DMS53 (cell line): ENCODE data around the gene AGPAT2.
A peak's percentile ranks its signal among the peaks of the same experiment; 100 is the strongest.

Source experiments
- DNase-seq: peaks from one replicate; lab custom pipeline; 2025; lab: John Stamatoyannopoulos, UW

AGPAT2 gene

GRCh38 chr9:136661641-136662325, 25.5 kb downstream of the AGPAT2 start:
- no peak for DNase-seq

GRCh38 chr9:136660971-136661550, 26.2 kb downstream of the AGPAT2 start:
- no peak for DNase-seq

- no peak for DNase-seq
These were observed 27.1 kb downstream of the AGPAT2 start for GRCh38 chr9:136659861-136660784.

- no peak for DNase-seq
These were observed 28.3 kb downstream of the AGPAT2 start for GRCh38 chr9:136658849-136659535.

- DNase-seq: no peak
These were observed 29.0 kb downstream of the AGPAT2 start for GRCh38 chr9:136657974-136658848.

- peak; percentile 41 for DNase-seq
These were observed 30.3 kb downstream of the AGPAT2 start for GRCh38 chr9:136656795-136657611.

GRCh38 chr9:136656183-136656738, 31.0 kb downstream of the AGPAT2 start:
- no peak for DNase-seq

- DNase-seq: peak; percentile 28
These were observed 31.6 kb downstream of the AGPAT2 start for GRCh38 chr9:136655536-136656182.

GRCh38 chr9:136654820-136655535, 32.3 kb downstream of the AGPAT2 start:
- DNase-seq: no peak

GRCh38 chr9:136653323-136654079, 33.8 kb downstream of the AGPAT2 start:
- DNase-seq: no peak

- DNase-seq: peak; percentile 37
These were observed 35.4 kb downstream of the AGPAT2 start for GRCh38 chr9:136651860-136652259.

- no peak for DNase-seq
These were observed 36.6 kb downstream of the AGPAT2 start for GRCh38 chr9:136650648-136651047.

GRCh38 chr9:136650021-136650420, 37.2 kb downstream of the AGPAT2 start:
- DNase-seq: no peak

- no peak for DNase-seq
These were observed 38.5 kb downstream of the AGPAT2 start for GRCh38 chr9:136648751-136649150.

- DNase-seq: no peak
These were observed 40.2 kb downstream of the AGPAT2 start for GRCh38 chr9:136646827-136647711.

- peak; percentile 27 for DNase-seq
These were observed 41.1 kb downstream of the AGPAT2 start for GRCh38 chr9:136645903-136646754.
